HG03097 (cell line): ENCODE measurements around the gene SLC26A1.
"Not testable (repeated sequence)": the region's sequence is repeated elsewhere in the genome, so short reads cannot be mapped to it uniquely, and the experiment has no call there.

ENCODE experiments used
- ATAC-seq: cut with Tn5 transposase; IDR thresholded peaks from one replicate; pipeline ENCODE4 v1.9.1; 2021; ENCODE audit not compliant: unreplicated experiment, low FRiP score

The SLC26A1 gene

GRCh38 chr4:1000686-1001260 is 7.6 kb upstream of the SLC26A1 start:
- ATAC-seq, result no peak

- no peak for ATAC-seq
These were observed 6.8 kb upstream of the SLC26A1 start for GRCh38 chr4:999882-1000425.

GRCh38 chr4:999240-999863 is 6.1 kb upstream of the SLC26A1 start:
- not testable (repeated sequence) for ATAC-seq

GRCh38 chr4:998096-998691 is 5.0 kb upstream of the SLC26A1 start:
- ATAC-seq, result no peak

- ATAC-seq, result no peak
These were observed 4.3 kb upstream of the SLC26A1 start for GRCh38 chr4:997375-998071.

- no peak for ATAC-seq
These were observed 3.8 kb upstream of the SLC26A1 start for GRCh38 chr4:996997-997374.

GRCh38 chr4:996030-996996 is 3.1 kb upstream of the SLC26A1 start:
- no peak for ATAC-seq

GRCh38 chr4:995311-996026 is 2.3 kb upstream of the SLC26A1 start:
- ATAC-seq, result no peak

GRCh38 chr4:992297-993110 is 700 bp downstream of the SLC26A1 start:
- ATAC-seq, result no peak

- no peak for ATAC-seq
These were observed 1.5 kb downstream of the SLC26A1 start for GRCh38 chr4:991451-992296.

GRCh38 chr4:990746-991367 is 2.3 kb downstream of the SLC26A1 start:
- no peak for ATAC-seq

- no peak for ATAC-seq
These were observed 3.3 kb downstream of the SLC26A1 start for GRCh38 chr4:989722-990471.

GRCh38 chr4:988726-989721 is 4.2 kb downstream of the SLC26A1 start:
- ATAC-seq, result no peak

GRCh38 chr4:987624-988513 is 5.3 kb downstream of the SLC26A1 start:
- ATAC-seq, result no peak
